ENCODE results near the gene GGNBP2.
A peak's percentile ranks its signal among the peaks of the same experiment; 100 is the strongest.

The GGNBP2 gene

DNA sequence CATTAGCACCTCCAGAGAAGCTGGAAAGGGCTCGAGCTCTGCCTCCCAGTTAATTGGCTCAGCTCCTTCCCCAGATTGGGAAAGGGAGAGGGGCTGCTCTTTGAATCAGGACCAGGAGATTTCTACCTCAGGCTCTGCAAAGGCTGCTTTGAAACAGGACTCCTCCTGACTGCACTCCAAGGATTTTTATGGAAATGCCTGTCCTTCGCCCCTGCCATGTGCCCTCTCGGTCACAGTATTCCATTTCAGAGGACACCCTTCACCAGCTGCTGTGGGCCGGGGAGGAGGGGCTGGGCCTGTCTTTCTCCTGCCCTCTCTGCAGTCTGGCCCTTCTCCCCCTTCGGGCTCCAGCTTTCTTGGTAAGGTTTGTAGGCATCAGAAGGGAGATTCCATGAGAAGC, 70.2 kb downstream of the GGNBP2 start:
- H3K4me3 Mint-ChIP-seq: no peak overlapping the region
- H3K27me3 Mint-ChIP-seq (ENCODE audit: low read depth): peaks cover 22% of the 10 kb centered on the region
- H3K27ac Mint-ChIP-seq: peak overlapping the region in 1 of 3 experiments; percentile 46
- H3K9me3 Mint-ChIP-seq: no peaks in the 10 kb centered on the region
- TF ChIP-seq, protein P1, sequence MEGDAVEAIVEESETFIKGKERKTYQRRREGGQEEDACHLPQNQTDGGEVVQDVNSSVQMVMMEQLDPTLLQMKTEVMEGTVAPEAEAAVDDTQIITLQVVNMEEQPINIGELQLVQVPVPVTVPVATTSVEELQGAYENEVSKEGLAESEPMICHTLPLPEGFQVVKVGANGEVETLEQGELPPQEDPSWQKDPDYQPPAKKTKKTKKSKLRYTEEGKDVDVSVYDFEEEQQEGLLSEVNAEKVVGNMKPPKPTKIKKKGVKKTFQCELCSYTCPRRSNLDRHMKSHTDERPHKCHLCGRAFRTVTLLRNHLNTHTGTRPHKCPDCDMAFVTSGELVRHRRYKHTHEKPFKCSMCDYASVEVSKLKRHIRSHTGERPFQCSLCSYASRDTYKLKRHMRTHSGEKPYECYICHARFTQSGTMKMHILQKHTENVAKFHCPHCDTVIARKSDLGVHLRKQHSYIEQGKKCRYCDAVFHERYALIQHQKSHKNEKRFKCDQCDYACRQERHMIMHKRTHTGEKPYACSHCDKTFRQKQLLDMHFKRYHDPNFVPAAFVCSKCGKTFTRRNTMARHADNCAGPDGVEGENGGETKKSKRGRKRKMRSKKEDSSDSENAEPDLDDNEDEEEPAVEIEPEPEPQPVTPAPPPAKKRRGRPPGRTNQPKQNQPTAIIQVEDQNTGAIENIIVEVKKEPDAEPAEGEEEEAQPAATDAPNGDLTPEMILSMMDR (IDR thresholded peaks at IDR 0.05; ENCODE audit: unreplicated experiment in 3 of 3): no peak
- peaks cover 16% of the 10 kb centered on the region for H3K4me1 Mint-ChIP-seq
- no peaks in the 10 kb centered on the region for H3K36me3 Mint-ChIP-seq (ENCODE audit: low read depth)

DNA sequence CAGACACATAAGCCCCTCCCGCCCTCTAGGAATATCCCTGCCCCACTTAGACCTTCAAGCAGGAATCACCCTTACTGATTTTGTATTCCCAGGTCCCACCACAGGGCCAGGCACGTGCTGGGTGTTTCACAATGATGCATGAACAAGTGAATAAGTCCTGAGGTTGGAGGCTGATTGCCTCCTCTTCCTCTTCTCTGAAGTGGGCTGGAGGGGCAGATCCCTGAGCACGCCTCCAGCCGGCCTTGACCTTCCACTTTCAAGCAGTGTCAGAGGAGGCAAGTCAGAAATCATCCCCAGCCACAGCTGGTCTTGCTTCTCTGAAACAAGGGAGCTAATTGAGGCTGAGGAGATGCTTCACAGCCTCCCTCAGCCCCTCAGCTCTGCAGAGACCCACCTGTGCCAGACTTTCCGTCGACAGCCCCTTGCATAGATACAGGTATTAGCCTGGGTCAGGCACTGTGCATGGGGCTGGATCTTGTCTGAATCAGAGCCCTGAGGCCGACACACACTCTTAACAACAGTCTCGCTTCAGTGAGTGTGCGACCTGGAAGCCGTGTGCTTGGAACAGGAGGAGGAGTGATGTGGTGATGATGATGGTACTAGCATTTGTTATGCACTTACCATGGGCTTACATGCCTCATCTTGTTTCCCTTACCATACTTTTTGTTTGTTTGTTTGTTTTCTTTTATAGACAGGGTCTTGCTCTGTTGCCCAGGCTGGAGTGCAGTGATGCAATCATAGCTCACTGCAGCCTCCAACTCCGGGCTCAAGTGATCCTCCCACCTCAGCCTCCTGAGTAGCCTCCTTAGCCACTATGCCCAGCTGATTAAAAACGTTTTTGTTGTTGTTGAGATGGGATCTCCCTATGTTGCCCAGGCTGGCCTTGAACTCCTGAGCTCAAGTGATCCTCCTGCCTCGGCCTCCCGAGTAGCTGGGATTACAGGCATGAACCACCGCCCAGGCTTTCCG, 71.6 kb downstream of the GGNBP2 start:
- TF ChIP-seq, protein P1 (IDR thresholded peaks at IDR 0.05; ENCODE audit: unreplicated experiment in 3 of 3): no peak
- Mint-ChIP-seq H3K36me3 (ENCODE audit: low read depth) (no peaks in the 10 kb centered on the region), H3K4me1 (peaks cover 16% of the 10 kb centered on the region), H3K4me3 (no peak overlapping the region), H3K9me3 (no peaks in the 10 kb centered on the region), H3K27me3 (ENCODE audit: low read depth) (peaks cover 22% of the 10 kb centered on the region), H3K27ac (no peak overlapping the region)

DNA sequence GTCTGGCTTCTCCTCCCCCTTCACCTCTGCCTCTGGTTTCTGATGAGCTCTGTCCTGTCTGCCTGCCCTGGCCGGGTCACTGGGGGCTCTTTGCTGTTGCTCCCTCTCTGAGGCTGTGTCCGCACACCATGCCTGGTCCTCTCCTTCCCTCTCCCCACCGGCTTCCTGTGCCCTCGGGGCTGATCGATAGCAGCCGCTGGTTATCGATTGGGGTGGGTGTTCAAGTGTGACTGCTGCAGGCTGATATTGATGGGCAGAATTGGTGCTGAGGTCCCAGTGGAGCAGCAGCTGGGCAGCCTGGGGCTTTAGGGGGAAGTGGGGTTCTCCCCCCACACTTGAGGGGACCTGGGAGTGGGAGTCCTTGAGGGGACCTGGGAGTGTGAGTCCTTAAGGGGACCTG, 73.1 kb downstream of the GGNBP2 start:
- Mint-ChIP-seq H3K27ac (no peak overlapping the region), H3K36me3 (ENCODE audit: low read depth) (no peaks in the 10 kb centered on the region), H3K4me1 (peaks cover 16% of the 10 kb centered on the region), H3K4me3 (no peak overlapping the region), H3K27me3 (ENCODE audit: low read depth) (peaks cover 27% of the 10 kb centered on the region), H3K9me3 (no peaks in the 10 kb centered on the region)
- TF ChIP-seq, protein P1 (IDR thresholded peaks at IDR 0.05; ENCODE audit: unreplicated experiment in 3 of 3): no peak

DNA sequence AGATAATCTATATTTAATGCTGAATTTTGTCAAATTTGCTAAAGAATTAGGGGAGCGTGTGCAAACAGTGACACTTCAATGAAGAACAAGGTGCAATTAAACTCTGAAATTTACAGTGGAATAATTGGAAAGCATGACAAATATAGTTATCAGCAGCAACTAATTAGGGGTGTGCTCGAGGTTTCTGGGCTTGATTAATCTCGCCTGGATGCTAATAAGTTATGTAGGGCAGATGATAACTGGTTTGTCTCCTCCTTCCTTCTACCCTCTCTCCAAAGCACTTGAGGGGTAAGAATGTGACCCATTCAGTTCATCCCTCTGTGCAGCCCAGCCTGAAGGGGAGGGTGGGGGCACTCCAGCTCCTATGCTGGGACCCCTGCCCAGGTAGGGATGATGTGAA, 78.6 kb downstream of the GGNBP2 start:
- H3K27me3 Mint-ChIP-seq (ENCODE audit: low read depth): peaks cover 31% of the 10 kb centered on the region
- no peak overlapping the region for H3K27ac Mint-ChIP-seq
- H3K4me1 Mint-ChIP-seq: no peaks in the 10 kb centered on the region
- H3K36me3 Mint-ChIP-seq (ENCODE audit: low read depth): no peaks in the 10 kb centered on the region
- no peak overlapping the region for H3K4me3 Mint-ChIP-seq
- TF ChIP-seq, protein P1 (IDR thresholded peaks at IDR 0.05; ENCODE audit: unreplicated experiment in 3 of 3): no peak
- H3K9me3 Mint-ChIP-seq: no peaks in the 10 kb centered on the region

DNA sequence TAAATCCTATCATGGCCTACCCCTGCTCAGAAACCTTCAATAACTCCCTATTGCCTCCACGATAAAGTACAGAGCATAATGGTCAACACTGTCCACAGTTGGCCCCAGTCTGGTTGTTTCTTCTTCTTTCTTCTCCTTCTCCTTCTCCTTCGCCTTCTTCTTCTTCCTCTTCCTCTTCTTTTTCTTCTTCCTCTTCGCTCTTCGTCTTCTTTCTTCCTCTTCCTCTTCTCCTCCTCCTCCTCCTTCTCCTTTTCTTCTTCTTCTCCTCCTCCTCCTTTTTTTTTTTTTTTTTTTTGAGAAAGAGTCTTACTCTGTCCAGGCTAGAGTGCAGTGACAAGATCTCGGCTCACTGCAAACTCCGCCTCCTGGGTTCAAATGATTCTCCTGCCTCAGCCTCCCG, 80.5 kb downstream of the GGNBP2 start:
- Mint-ChIP-seq H3K4me3 (no peak overlapping the region), H3K27me3 (ENCODE audit: low read depth) (peaks cover 28% of the 10 kb centered on the region), H3K36me3 (ENCODE audit: low read depth) (no peaks in the 10 kb centered on the region), H3K27ac (no peak overlapping the region), H3K4me1 (peaks cover 3% of the 10 kb centered on the region), H3K9me3 (no peaks in the 10 kb centered on the region)
- TF ChIP-seq, protein P1 (IDR thresholded peaks at IDR 0.05; ENCODE audit: unreplicated experiment in 3 of 3): no peak

DNA sequence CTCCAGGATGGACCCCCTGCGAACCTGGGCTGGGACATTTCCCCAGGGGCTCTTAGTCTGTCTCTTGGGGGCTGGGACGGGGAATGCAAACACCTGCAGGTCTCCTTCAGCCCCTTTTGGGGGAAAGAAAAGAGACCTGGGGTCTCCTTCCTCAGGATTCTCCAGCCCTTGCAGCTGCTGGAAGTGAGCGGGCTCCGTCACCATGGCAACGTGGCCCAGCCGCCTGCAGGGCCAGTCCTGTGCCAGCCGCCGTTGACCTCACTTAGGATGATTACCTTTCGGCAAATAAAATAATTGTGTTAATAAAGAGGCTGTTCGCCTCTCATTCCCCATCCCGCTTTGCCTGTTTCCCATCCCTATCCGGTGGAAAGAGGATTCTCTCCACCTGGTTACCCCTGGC, 82.4 kb downstream of the GGNBP2 start:
- TF ChIP-seq, protein P1 (IDR thresholded peaks at IDR 0.05; ENCODE audit: unreplicated experiment in 3 of 3): no peak
- H3K27me3 Mint-ChIP-seq (ENCODE audit: low read depth): peaks cover 40% of the 10 kb centered on the region
- H3K4me3 Mint-ChIP-seq: no peak overlapping the region
- no peaks in the 10 kb centered on the region for H3K9me3 Mint-ChIP-seq
- H3K27ac Mint-ChIP-seq: no peak overlapping the region
- H3K4me1 Mint-ChIP-seq: peaks cover 8% of the 10 kb centered on the region
- H3K36me3 Mint-ChIP-seq (ENCODE audit: low read depth): no peaks in the 10 kb centered on the region

Data from nephron (organoid).